Omental fat pad (tissue), 4 donors: ENCODE results near the gene ZNF236. TPM values are rescaled to one million over a fixed set of nuclear protein-coding genes. Genes with fewer than 3 reads are reported as not detected.

Source experiments
- ATAC-seq: fragments of 150-250 bp; one replicate; pipeline ENCODE4 v1.9.1; 2016; ENCODE audit warnings: mild to moderate bottlenecking, moderate library complexity; ENCODE audit not compliant: low FRiP score
- DNase-seq: peaks from one replicate; pipeline ENCODE4 v3.0.0-alpha.2; 2019; ENCODE audit warnings: low spot score
- CTCF ChIP-seq, 3 donors: fragments of 450-650 bp; IDR thresholded peaks; one replicate each; pipeline ENCODE4 v1.5.1; 2016 to 2017; ENCODE audit warnings: antibody characterized with exemption in 3 of 3, mild to moderate bottlenecking in 3 of 3, moderate library complexity in 2 of 3
- total RNA-seq, 4 donors: library from RNA; depleted of rRNA; stranded (reverse); fragments of >200 nt; gene quantifications; one replicate each; pipeline ENCODE4 v1.1.0, GENCODE V29; 2016

Gene ZNF236
- total RNA-seq, 4 donors from 2014 or later: 14.3 to 18.0 (median 17.0) TPM

- DNase-seq (no peak), ATAC-seq (no peak)
- no peak for TF ChIP-seq CTCF (IDR thresholded peaks at IDR 0.05)
Measured at GRCh38 chr18:76889091-76889699, 66.8 kb downstream of the ZNF236 start.

GRCh38 chr18:76892832-76893231 is 70.5 kb downstream of the ZNF236 start:
- DNase-seq: no peak
- TF ChIP-seq CTCF (IDR thresholded peaks at IDR 0.05): no peak
- ATAC-seq: no peak

GRCh38 chr18:76894566-76895346 is 72.4 kb downstream of the ZNF236 start:
- ATAC-seq (no peak), DNase-seq (no peak)
- TF ChIP-seq CTCF (IDR thresholded peaks at IDR 0.05): no peak

- no peak for DNase-seq
- no peak for ATAC-seq
- TF ChIP-seq CTCF (IDR thresholded peaks at IDR 0.05): no peak
Measured at GRCh38 chr18:76895498-76895897, 73.1 kb downstream of the ZNF236 start.

- ATAC-seq (no peak), DNase-seq (no peak)
- TF ChIP-seq CTCF (IDR thresholded peaks at IDR 0.05): no peak
Measured at GRCh38 chr18:76896677-76897076, 74.3 kb downstream of the ZNF236 start.

GRCh38 chr18:76897257-76897656 is 74.9 kb downstream of the ZNF236 start:
- no peak for TF ChIP-seq CTCF (IDR thresholded peaks at IDR 0.05)
- DNase-seq: no peak
- no peak for ATAC-seq

- no peak for DNase-seq
- TF ChIP-seq CTCF (IDR thresholded peaks at IDR 0.05): no peak
- ATAC-seq: no peak
Measured at GRCh38 chr18:76903386-76903785, 81.0 kb downstream of the ZNF236 start.
